HEK293 (cell line): ENCODE measurements around the gene HHAT.

Source experiments
- CTCF ChIA-PET: fragments of 350-600 bp; formaldehyde crosslinking; extraction: SDS; loops from one replicate; lab custom pipeline; 2021; ENCODE audit warnings: antibody characterized with exemption; lab: Yijun Ruan, JAX
- POLR2A ChIA-PET: fragments of 300-600 bp; formaldehyde crosslinking; extraction: SDS; loops from one replicate; lab custom pipeline; 2020; ENCODE audit warnings: antibody characterized with exemption, inconsistent platforms; lab: Yijun Ruan, JAX
- H3K27ac ChIP-seq: fragments of 200-500 bp; sonication (Bioruptor generic); 2 replicates; pipeline ENCODE4 v1.5.1; 2014; ENCODE audit warnings: low read depth, low read length, control low read depth, inconsistent platforms; ENCODE audit errors: extremely low read depth
- H3K36me3 ChIP-seq, 2 experiments: fragments of 200-500 bp in 1 of 2; sonication (Bioruptor generic) in 1 of 2; 1 replicate in 1 of 2; 2 replicates in 1 of 2; pipeline ENCODE4 v1.5.1; 2014 to 2017; ENCODE audit warnings: inconsistent platforms in 2 of 2, low read length in 2 of 2; ENCODE audit not compliant: control insufficient read depth in 2 of 2, insufficient read depth in 1 of 2
- H3K4me1 ChIP-seq: fragments of 200-500 bp; sonication (Bioruptor generic); 2 replicates; pipeline ENCODE4 v1.5.1; 2014; ENCODE audit warnings: mild to moderate bottlenecking, low read length, inconsistent platforms; ENCODE audit not compliant: control insufficient read depth, insufficient read depth
- H3K4me3 ChIP-seq: 2 replicates; pipeline ENCODE4 v1.5.1; 2011; ENCODE audit warnings: low read depth, mild to moderate bottlenecking, control low read depth, low read length, moderate library complexity
- H3K9me3 ChIP-seq: fragments of 200-500 bp; sonication (Bioruptor generic); 2 replicates; pipeline ENCODE4 v1.5.1; 2014; ENCODE audit warnings: low read depth, low read length, inconsistent platforms; ENCODE audit not compliant: control insufficient read depth, insufficient read depth
- GLIS2 ChIP-seq: fragments of 450-650 bp; formaldehyde crosslinking; IDR thresholded peaks from 2 replicates; pipeline ENCODE4 v1.5.1; 2016; ENCODE audit warnings: missing biosample characterization, missing genetic modification characterization
- HOXC10 ChIP-seq: sonication (generic); formaldehyde crosslinking; IDR thresholded peaks from 2 replicates; pipeline ENCODE4 v1.8.1; 2023; ENCODE audit warnings: mild to moderate bottlenecking, missing genetic modification reagents
- OVOL3 ChIP-seq: fragments of 450-650 bp; formaldehyde crosslinking; IDR thresholded peaks from 2 replicates; pipeline ENCODE4 v1.5.1; 2016; ENCODE audit warnings: missing biosample characterization, missing genetic modification characterization
- YY1 ChIP-seq: fragments of 450-650 bp; formaldehyde crosslinking; IDR thresholded peaks from 2 replicates; pipeline ENCODE4 v1.5.1; 2018; ENCODE audit warnings: missing biosample characterization, missing genetic modification characterization
- ZNF221 ChIP-seq: fragments of 450-650 bp; formaldehyde crosslinking; IDR thresholded peaks from 2 replicates; pipeline ENCODE4 v1.5.1; 2017; ENCODE audit warnings: missing biosample characterization, missing genetic modification characterization, borderline replicate concordance
- ZNF223 ChIP-seq: fragments of 450-650 bp; formaldehyde crosslinking; IDR thresholded peaks from 2 replicates; pipeline ENCODE4 v1.5.1; 2016; ENCODE audit warnings: missing biosample characterization, missing genetic modification characterization
- ZNF239 ChIP-seq: fragments of 450-650 bp; formaldehyde crosslinking; IDR thresholded peaks from 2 replicates; pipeline ENCODE4 v1.5.1; 2016; ENCODE audit warnings: missing biosample characterization, missing genetic modification characterization
- ZNF274 ChIP-seq, 2 experiments: fragments of 200-500 bp in 1 of 2; fragments of 450-650 bp in 1 of 2; sonication (Bioruptor generic) in 1 of 2; formaldehyde crosslinking in 1 of 2; IDR thresholded peaks; 2 replicates each; pipeline versions ENCODE4 v1.5.1 to v1.6.1; 2014 to 2016; ENCODE audit warnings: borderline replicate concordance in 1 of 2, inconsistent platforms in 1 of 2, low read length in 1 of 2, missing biosample characterization in 1 of 2, missing genetic modification characterization in 1 of 2
- ZNF341 ChIP-seq: fragments of 450-650 bp; formaldehyde crosslinking; IDR thresholded peaks from 2 replicates; pipeline ENCODE4; 2016; ENCODE audit warnings: low read depth, missing biosample characterization, missing genetic modification characterization
- ZNF366 ChIP-seq: fragments of 450-650 bp; formaldehyde crosslinking; conservative IDR thresholded peaks from 2 replicates; pipeline ENCODE4 v1.5.1; 2016; ENCODE audit warnings: missing biosample characterization, missing genetic modification characterization
- ZNF404 ChIP-seq: fragments of 450-650 bp; formaldehyde crosslinking; IDR thresholded peaks from 2 replicates; pipeline ENCODE4 v1.5.1; 2017; ENCODE audit warnings: missing biosample characterization, missing genetic modification characterization
- ZNF473 ChIP-seq: fragments of 450-650 bp; formaldehyde crosslinking; IDR thresholded peaks from 2 replicates; pipeline ENCODE4 v1.5.1; 2017; ENCODE audit warnings: missing biosample characterization, missing genetic modification characterization
- ZNF585B ChIP-seq: fragments of 450-650 bp; formaldehyde crosslinking; IDR thresholded peaks from 2 replicates; pipeline ENCODE4 v1.5.1; 2016; ENCODE audit warnings: missing biosample characterization, missing genetic modification characterization
- ZNF621 ChIP-seq: fragments of 450-650 bp; formaldehyde crosslinking; IDR thresholded peaks from 2 replicates; pipeline ENCODE4 v1.5.1; 2017; ENCODE audit warnings: missing biosample characterization, missing genetic modification characterization
- TF ChIP-seq, protein P1 (sequence below): fragments of 450-650 bp; formaldehyde crosslinking; IDR thresholded peaks from 2 replicates; pipeline ENCODE4 v1.5.1; 2016; ENCODE audit warnings: missing biosample characterization, missing genetic modification characterization
- TF ChIP-seq, protein P2 (sequence below): fragments of 450-650 bp; formaldehyde crosslinking; IDR thresholded peaks from 2 replicates; pipeline ENCODE4 v1.5.1; 2016; ENCODE audit warnings: missing biosample characterization, missing genetic modification characterization
- TF ChIP-seq, protein P3 (sequence below): fragments of 450-650 bp; formaldehyde crosslinking; IDR thresholded peaks from 2 replicates; pipeline ENCODE4 v1.5.1; 2016; ENCODE audit warnings: missing biosample characterization, missing genetic modification characterization
- TF ChIP-seq, protein P4 (sequence below): fragments of 450-650 bp; formaldehyde crosslinking; IDR thresholded peaks from 2 replicates; pipeline ENCODE4 v1.5.1; 2016; ENCODE audit warnings: missing biosample characterization, missing genetic modification characterization
- TF ChIP-seq, protein P5 (sequence below): fragments of 450-650 bp; formaldehyde crosslinking; IDR thresholded peaks from 2 replicates; pipeline ENCODE4 v1.5.1; 2016; ENCODE audit warnings: missing biosample characterization, missing genetic modification characterization
- TF ChIP-seq, protein P6 (sequence below): IDR thresholded peaks from 2 replicates; pipeline ENCODE4 v1.6.1; 2011; ENCODE audit warnings: mild to moderate bottlenecking, low read depth, low read length, borderline replicate concordance
- TF ChIP-seq, protein P7 (sequence below): fragments of 450-650 bp; formaldehyde crosslinking; IDR thresholded peaks from 2 replicates; pipeline ENCODE4 v1.5.0; 2017; ENCODE audit warnings: missing biosample characterization, missing genetic modification characterization, borderline replicate concordance
- TF ChIP-seq, protein P8 (sequence below): fragments of 450-650 bp; formaldehyde crosslinking; IDR thresholded peaks from 2 replicates; pipeline ENCODE4 v1.5.1; 2017; ENCODE audit warnings: missing biosample characterization, missing genetic modification characterization

The HHAT gene

DNA sequence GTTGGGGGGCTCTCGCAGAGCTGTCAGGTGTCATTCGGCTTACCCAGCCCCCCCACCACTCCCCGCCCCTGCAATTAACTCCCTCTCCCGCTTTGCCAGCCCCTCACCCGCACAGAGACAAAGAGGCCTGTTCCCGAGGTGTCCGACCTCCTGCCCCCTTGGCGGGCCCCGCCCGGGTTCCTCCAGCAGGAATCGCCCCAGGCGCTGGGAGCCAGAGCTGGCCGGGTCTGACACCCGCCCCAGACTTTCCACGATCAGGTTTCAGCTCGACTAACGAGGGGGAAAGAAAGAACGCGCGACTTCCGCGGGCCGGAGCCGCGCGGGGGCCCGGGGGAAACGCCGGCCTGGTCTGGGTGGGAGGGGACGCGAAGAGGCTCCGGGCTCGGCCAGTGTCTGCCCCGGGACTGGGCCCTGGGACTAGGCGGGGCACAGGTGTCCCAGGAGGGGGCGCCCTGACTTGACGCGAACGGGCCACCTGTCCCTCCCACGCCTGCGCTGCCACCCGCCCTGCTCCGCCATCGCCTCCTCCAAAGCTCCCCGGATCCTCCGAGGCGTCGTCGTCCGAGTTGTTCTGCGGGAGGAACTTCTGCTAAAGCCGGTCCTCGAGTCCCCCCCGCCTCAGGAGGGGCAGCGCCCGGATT, 36.4 kb upstream of the HHAT start:
- no peaks in the 10 kb centered on the region for H3K36me3 ChIP-seq
- H3K4me1 ChIP-seq = peaks cover 20% of the 10 kb centered on the region
- POLR2A ChIA-PET = interaction anchor here (0.6 to 2.0 kb wide), 12 partner anchors 9 to 142 kb away, joined by 3 to 12 read pairs (median 4); partner anchors contain the start of gene SERTAD4
- peak overlapping the region; percentile 78; the same call in 1 of the 2 replicates for H3K27ac ChIP-seq
- CTCF ChIA-PET = interaction anchor here (0.5 to 4.2 kb wide), 14 partner anchors 18 to 410 kb away, joined by 3 to 19 read pairs (median 4); no protein-coding TSS in a partner anchor
- no peaks in the 10 kb centered on the region for H3K9me3 ChIP-seq
- H3K4me3 ChIP-seq = peak overlapping the region; percentile 33
- TF ChIP-seq, protein P1, sequence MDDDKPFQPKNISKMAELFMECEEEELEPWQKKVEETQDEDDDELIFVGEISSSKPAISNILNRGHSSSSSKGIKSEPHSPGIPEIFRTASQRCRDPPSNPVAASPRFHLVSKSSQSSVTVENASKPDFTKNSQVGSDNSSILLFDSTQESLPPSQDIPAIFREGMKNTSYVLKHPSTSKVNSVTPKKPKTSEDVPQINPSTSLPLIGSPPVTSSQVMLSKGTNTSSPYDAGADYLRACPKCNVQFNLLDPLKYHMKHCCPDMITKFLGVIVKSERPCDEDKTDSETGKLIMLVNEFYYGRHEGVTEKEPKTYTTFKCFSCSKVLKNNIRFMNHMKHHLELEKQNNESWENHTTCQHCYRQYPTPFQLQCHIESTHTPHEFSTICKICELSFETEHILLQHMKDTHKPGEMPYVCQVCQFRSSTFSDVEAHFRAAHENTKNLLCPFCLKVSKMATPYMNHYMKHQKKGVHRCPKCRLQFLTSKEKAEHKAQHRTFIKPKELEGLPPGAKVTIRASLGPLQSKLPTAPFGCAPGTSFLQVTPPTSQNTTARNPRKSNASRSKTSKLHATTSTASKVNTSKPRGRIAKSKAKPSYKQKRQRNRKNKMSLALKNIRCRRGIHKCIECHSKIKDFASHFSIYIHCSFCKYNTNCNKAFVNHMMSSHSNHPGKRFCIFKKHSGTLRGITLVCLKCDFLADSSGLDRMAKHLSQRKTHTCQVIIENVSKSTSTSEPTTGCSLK (tag by site-specific recombination) = no peak
- TF ChIP-seq, protein P2, sequence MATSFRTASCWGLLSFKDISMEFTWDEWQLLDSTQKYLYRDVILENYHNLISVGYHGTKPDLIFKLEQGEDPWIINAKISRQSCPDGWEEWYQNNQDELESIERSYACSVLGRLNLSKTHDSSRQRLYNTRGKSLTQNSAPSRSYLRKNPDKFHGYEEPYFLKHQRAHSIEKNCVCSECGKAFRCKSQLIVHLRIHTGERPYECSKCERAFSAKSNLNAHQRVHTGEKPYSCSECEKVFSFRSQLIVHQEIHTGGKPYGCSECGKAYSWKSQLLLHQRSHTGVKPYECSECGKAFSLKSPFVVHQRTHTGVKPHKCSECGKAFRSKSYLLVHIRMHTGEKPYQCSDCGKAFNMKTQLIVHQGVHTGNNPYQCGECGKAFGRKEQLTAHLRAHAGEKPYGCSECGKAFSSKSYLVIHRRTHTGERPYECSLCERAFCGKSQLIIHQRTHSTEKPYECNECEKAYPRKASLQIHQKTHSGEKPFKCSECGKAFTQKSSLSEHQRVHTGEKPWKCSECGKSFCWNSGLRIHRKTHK (tag by site-specific recombination) = no peak
- TF ChIP-seq, protein P3, sequence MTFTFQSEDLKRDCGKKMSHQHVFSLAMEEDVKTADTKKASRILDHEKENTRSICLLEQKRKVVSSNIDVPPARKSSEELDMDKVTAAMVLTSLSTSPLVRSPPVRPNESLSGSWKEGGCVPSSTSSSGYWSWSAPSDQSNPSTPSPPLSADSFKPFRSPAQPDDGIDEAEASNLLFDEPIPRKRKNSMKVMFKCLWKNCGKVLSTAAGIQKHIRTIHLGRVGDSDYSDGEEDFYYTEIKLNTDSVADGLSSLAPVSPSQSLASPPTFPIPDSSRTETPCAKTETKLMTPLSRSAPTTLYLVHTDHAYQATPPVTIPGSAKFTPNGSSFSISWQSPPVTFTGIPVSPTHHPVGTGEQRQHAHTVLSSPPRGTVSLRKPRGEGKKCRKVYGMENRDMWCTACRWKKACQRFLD (tag by site-specific recombination) = no peak
- TF ChIP-seq ZNF366 (peak; percentile 50; the same call in 1 of the 2 replicates), ZNF404 (tag by site-specific recombination) (no peak), YY1 (tag by site-specific recombination) (peak; percentile 70; the same call in 1 of the 2 replicates), ZNF223 (no peak), ZNF341 (tag by site-specific recombination) (peak; percentile 61), ZNF239 (tag by site-specific recombination) (no peak), HOXC10 (no peak), GLIS2 (tag by site-specific recombination) (peak; percentile 85), ZNF585B (tag by site-specific recombination) (no peak), ZNF621 (tag by site-specific recombination) (no peak), ZNF274 (IDR thresholded peaks at IDR 0.05; ENCODE audit: low read length) (no peak), ZNF274 (tag by site-specific recombination; IDR thresholded peaks at IDR 0.05; ENCODE audit: borderline replicate concordance) (no peak), ZNF221 (tag by site-specific recombination) (no peak), ZNF473 (tag by site-specific recombination) (no peak), OVOL3 (no peak)
- TF ChIP-seq, protein P4, sequence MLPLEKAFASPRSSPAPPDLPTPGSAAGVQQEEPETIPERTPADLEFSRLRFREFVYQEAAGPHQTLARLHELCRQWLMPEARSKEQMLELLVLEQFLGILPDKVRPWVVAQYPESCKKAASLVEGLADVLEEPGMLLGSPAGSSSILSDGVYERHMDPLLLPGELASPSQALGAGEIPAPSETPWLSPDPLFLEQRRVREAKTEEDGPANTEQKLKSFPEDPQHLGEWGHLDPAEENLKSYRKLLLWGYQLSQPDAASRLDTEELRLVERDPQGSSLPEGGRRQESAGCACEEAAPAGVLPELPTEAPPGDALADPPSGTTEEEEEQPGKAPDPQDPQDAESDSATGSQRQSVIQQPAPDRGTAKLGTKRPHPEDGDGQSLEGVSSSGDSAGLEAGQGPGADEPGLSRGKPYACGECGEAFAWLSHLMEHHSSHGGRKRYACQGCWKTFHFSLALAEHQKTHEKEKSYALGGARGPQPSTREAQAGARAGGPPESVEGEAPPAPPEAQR (tag by site-specific recombination) = no peak
- TF ChIP-seq, protein P5, sequence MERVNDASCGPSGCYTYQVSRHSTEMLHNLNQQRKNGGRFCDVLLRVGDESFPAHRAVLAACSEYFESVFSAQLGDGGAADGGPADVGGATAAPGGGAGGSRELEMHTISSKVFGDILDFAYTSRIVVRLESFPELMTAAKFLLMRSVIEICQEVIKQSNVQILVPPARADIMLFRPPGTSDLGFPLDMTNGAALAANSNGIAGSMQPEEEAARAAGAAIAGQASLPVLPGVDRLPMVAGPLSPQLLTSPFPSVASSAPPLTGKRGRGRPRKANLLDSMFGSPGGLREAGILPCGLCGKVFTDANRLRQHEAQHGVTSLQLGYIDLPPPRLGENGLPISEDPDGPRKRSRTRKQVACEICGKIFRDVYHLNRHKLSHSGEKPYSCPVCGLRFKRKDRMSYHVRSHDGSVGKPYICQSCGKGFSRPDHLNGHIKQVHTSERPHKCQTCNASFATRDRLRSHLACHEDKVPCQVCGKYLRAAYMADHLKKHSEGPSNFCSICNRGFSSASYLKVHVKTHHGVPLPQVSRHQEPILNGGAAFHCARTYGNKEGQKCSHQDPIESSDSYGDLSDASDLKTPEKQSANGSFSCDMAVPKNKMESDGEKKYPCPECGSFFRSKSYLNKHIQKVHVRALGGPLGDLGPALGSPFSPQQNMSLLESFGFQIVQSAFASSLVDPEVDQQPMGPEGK (tag by site-specific recombination) = peak; percentile 94
- TF ChIP-seq, protein P6, sequence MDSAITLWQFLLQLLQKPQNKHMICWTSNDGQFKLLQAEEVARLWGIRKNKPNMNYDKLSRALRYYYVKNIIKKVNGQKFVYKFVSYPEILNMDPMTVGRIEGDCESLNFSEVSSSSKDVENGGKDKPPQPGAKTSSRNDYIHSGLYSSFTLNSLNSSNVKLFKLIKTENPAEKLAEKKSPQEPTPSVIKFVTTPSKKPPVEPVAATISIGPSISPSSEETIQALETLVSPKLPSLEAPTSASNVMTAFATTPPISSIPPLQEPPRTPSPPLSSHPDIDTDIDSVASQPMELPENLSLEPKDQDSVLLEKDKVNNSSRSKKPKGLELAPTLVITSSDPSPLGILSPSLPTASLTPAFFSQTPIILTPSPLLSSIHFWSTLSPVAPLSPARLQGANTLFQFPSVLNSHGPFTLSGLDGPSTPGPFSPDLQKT = no peak
- TF ChIP-seq, protein P7, sequence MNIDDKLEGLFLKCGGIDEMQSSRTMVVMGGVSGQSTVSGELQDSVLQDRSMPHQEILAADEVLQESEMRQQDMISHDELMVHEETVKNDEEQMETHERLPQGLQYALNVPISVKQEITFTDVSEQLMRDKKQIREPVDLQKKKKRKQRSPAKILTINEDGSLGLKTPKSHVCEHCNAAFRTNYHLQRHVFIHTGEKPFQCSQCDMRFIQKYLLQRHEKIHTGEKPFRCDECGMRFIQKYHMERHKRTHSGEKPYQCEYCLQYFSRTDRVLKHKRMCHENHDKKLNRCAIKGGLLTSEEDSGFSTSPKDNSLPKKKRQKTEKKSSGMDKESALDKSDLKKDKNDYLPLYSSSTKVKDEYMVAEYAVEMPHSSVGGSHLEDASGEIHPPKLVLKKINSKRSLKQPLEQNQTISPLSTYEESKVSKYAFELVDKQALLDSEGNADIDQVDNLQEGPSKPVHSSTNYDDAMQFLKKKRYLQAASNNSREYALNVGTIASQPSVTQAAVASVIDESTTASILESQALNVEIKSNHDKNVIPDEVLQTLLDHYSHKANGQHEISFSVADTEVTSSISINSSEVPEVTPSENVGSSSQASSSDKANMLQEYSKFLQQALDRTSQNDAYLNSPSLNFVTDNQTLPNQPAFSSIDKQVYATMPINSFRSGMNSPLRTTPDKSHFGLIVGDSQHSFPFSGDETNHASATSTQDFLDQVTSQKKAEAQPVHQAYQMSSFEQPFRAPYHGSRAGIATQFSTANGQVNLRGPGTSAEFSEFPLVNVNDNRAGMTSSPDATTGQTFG (tag by site-specific recombination) = no peak
- TF ChIP-seq, protein P8, sequence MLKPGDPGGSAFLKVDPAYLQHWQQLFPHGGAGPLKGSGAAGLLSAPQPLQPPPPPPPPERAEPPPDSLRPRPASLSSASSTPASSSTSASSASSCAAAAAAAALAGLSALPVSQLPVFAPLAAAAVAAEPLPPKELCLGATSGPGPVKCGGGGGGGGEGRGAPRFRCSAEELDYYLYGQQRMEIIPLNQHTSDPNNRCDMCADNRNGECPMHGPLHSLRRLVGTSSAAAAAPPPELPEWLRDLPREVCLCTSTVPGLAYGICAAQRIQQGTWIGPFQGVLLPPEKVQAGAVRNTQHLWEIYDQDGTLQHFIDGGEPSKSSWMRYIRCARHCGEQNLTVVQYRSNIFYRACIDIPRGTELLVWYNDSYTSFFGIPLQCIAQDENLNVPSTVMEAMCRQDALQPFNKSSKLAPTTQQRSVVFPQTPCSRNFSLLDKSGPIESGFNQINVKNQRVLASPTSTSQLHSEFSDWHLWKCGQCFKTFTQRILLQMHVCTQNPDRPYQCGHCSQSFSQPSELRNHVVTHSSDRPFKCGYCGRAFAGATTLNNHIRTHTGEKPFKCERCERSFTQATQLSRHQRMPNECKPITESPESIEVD = no peak
